Measurements from ENCODE around the gene WEE1.

Gene WEE1

GRCh38 chr11:9607511-9607899 is 34.0 kb downstream of the WEE1 start:
- TF ChIP-seq, protein P1, sequence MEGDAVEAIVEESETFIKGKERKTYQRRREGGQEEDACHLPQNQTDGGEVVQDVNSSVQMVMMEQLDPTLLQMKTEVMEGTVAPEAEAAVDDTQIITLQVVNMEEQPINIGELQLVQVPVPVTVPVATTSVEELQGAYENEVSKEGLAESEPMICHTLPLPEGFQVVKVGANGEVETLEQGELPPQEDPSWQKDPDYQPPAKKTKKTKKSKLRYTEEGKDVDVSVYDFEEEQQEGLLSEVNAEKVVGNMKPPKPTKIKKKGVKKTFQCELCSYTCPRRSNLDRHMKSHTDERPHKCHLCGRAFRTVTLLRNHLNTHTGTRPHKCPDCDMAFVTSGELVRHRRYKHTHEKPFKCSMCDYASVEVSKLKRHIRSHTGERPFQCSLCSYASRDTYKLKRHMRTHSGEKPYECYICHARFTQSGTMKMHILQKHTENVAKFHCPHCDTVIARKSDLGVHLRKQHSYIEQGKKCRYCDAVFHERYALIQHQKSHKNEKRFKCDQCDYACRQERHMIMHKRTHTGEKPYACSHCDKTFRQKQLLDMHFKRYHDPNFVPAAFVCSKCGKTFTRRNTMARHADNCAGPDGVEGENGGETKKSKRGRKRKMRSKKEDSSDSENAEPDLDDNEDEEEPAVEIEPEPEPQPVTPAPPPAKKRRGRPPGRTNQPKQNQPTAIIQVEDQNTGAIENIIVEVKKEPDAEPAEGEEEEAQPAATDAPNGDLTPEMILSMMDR (IDR thresholded peaks at IDR 0.05) = no peak
- no peak overlapping the region for H3K27ac ChIP-seq
- no peak overlapping the region for H3K4me3 ChIP-seq
- no peak for DNase-seq (ENCODE audit: low spot score)

GRCh38 chr11:9609002-9609759 is 35.7 kb downstream of the WEE1 start:
- TF ChIP-seq, protein P1 (IDR thresholded peaks at IDR 0.05) = no peak
- Histone ChIP-seq H3K4me3 (no peak overlapping the region), H3K27ac (no peak overlapping the region)
- no peak for DNase-seq (ENCODE audit: low spot score)

- no peak overlapping the region for H3K27ac ChIP-seq
- H3K4me3 ChIP-seq = no peak overlapping the region
- TF ChIP-seq, protein P1 (IDR thresholded peaks at IDR 0.05) = no peak
- no peak for DNase-seq (ENCODE audit: low spot score)
These were observed 36.4 kb downstream of the WEE1 start for GRCh38 chr11:9609841-9610240.

GRCh38 chr11:9613118-9613829 is 39.8 kb downstream of the WEE1 start:
- peak; percentile 98 for DNase-seq (ENCODE audit: low spot score)
- Histone ChIP-seq H3K4me3 (peak overlapping the region; percentile 68), H3K27ac (peak overlapping the region; percentile 95 to 97)
- TF ChIP-seq, protein P1 (IDR thresholded peaks at IDR 0.05) = peak; percentile 92

DNA sequence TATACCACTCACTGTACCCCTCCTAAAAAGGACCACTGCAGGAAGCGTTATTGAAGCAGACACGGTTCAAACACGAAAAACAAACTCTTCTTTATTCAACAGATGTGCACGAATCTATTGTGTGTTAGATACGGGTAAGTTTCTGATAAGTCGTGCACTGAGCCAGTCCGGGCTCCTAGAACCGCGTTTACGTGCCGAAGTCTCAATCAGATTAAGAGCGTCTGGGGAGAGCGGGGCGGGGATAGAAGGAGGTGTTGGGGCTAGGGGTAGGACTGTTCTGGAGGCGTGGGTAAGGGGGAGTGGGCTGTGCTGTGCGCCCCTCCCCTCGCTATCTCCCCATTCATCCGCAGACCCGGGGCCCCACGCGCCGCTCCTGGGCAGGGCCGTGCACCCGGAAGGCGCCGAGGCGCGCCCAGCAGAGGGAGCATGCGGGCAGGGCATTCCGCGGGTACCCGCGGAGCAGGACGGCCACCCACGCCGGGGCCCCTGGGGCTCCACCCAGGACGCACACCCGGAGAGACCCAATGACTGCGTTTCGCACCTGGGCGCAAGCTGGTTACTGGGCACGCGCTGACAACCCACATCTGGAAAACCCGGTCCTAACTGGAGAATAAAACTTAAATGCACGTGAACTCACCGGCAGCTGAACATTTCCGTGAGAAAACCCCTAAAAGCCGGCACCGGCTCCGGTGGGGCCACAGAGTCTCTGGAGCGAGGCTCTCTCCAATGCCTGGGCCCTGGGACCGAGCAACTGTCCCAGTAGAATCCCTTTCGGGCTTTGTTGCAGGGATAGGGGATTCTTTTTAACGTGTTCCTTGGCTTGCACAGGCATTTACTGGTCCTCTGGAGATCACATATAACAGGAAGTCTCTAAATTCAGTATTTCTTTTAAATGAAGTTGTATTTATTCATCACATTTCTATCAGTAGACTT is 40.6 kb downstream of the WEE1 start:
- TF ChIP-seq, protein P1 (IDR thresholded peaks at IDR 0.05) = peak; percentile 62
- peak overlapping the region; percentile 95 to 97 for H3K27ac ChIP-seq
- DNase-seq (ENCODE audit: low spot score) = peak; percentile 87
- H3K4me3 ChIP-seq = peak overlapping the region; percentile 68

DNA sequence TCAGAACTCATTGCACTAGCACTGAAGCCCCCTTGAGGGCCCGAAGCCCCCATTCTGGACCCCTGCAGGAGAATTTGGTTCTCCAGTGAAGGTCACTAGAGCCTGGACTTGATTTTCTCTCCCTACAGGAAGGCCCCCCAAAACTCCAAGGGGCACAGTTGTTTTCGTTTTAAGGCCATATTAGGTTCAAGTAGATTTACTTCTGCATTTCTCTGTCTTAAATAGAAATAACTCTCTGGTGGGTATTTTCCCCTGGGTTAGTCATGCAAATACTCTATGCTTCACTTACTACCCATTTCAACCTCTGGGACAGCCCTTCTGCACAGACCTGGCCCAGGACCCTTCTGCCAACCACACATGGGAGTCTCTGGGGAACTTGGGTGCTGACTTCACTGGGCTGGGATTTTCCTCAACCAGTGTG is 41.6 kb downstream of the WEE1 start:
- Histone ChIP-seq H3K27ac (peak overlapping the region; percentile 95 to 97), H3K4me3 (peak overlapping the region; percentile 68)
- no peak for DNase-seq (ENCODE audit: low spot score)
- TF ChIP-seq, protein P1 (IDR thresholded peaks at IDR 0.05) = no peak

Data from coronary artery (tissue), 2 donors.